H9 (cell line): ENCODE results near the gene ERAS. TPM values are rescaled to one million over a fixed set of nuclear protein-coding genes. Genes with fewer than 3 reads are reported as not detected.

Source experiments
- DNase-seq: peaks from one replicate; pipeline ENCODE4 v3.0.0-alpha.2; 2017
- H2AFZ ChIP-seq: one replicate; pipeline ENCODE4 v1.6.1; 2013; ENCODE audit warnings: mild to moderate bottlenecking, low read length, control low read depth, moderate library complexity
- H2AK5ac ChIP-seq: 2 replicates; pipeline ENCODE4 v1.6.1; 2013; ENCODE audit warnings: low read length, control low read depth, mixed read lengths; ENCODE audit not compliant: insufficient read length
- H2BK120ac ChIP-seq: one replicate; pipeline ENCODE4 v1.6.1; 2013; ENCODE audit warnings: low read depth, mild to moderate bottlenecking, low read length, control low read depth, inconsistent platforms; ENCODE audit not compliant: poor library complexity, severe bottlenecking
- H2BK12ac ChIP-seq: 2 replicates; pipeline ENCODE4 v1.6.1; 2013; ENCODE audit warnings: low read length, control low read depth, mixed read lengths, low read depth; ENCODE audit not compliant: insufficient read length
- H2BK15ac ChIP-seq: 2 replicates; pipeline ENCODE4 v1.6.1; 2013; ENCODE audit warnings: low read depth, low read length, control low read depth
- H2BK20ac ChIP-seq: one replicate; pipeline ENCODE4 v1.6.1; 2013; ENCODE audit warnings: low read depth, mild to moderate bottlenecking, low read length, control low read depth, inconsistent platforms; ENCODE audit not compliant: poor library complexity, severe bottlenecking
- H2BK5ac ChIP-seq: 2 replicates; pipeline ENCODE4 v1.6.1; 2013; ENCODE audit warnings: low read length, control low read depth, mixed read lengths; ENCODE audit not compliant: insufficient read length
- H3K14ac ChIP-seq: 2 replicates; pipeline ENCODE4 v1.6.1; 2013; ENCODE audit warnings: low read length, control low read depth; ENCODE audit not compliant: insufficient read depth
- H3K18ac ChIP-seq: 2 replicates; pipeline ENCODE4 v1.6.1; 2013; ENCODE audit warnings: low read depth, mild to moderate bottlenecking, mixed read lengths, low read length, control low read depth; ENCODE audit not compliant: insufficient read length
- H3K23ac ChIP-seq: 2 replicates; pipeline ENCODE4 v1.6.1; 2013; ENCODE audit warnings: low read length, control low read depth, mixed read lengths, low read depth; ENCODE audit not compliant: insufficient read length
- H3K23me2 ChIP-seq: 2 replicates; pipeline ENCODE4 v1.6.1; 2013; ENCODE audit warnings: low read depth, mild to moderate bottlenecking, mixed read lengths, low read length, control low read depth; ENCODE audit not compliant: insufficient read length, poor library complexity, severe bottlenecking
- H3K27ac ChIP-seq: 2 replicates; pipeline ENCODE4 v1.5.1; 2013; ENCODE audit warnings: low read length, control low read depth, mixed read lengths, low read depth; ENCODE audit not compliant: insufficient read length
- H3K27me3 ChIP-seq: 2 replicates; pipeline ENCODE4 v1.6.1; 2013; ENCODE audit warnings: low read length, control low read depth, inconsistent platforms; ENCODE audit not compliant: insufficient read depth
- H3K4ac ChIP-seq: 2 replicates; pipeline ENCODE4 v1.6.1; 2013; ENCODE audit warnings: low read depth, mild to moderate bottlenecking, control low read depth, inconsistent platforms, low read length, moderate library complexity
- H3K4me1 ChIP-seq: 2 replicates; pipeline ENCODE4 v1.6.1; 2013; ENCODE audit warnings: low read length, control low read depth, inconsistent platforms; ENCODE audit not compliant: insufficient read depth
- H3K4me2 ChIP-seq: 2 replicates; pipeline ENCODE4 v1.6.1; 2013; ENCODE audit warnings: low read length, control low read depth, mixed read lengths; ENCODE audit not compliant: insufficient read length, insufficient read depth
- H3K56ac ChIP-seq: 2 replicates; pipeline ENCODE4 v1.6.1; 2013; ENCODE audit warnings: low read depth, mild to moderate bottlenecking, mixed read lengths, low read length, control low read depth; ENCODE audit not compliant: insufficient read length
- H3K79me1 ChIP-seq: 2 replicates; pipeline ENCODE4 v1.6.1; 2013; ENCODE audit warnings: low read depth, mild to moderate bottlenecking, moderate library complexity, low read length, control low read depth, inconsistent platforms; ENCODE audit not compliant: insufficient read depth, poor library complexity, severe bottlenecking
- H3K79me2 ChIP-seq: 2 replicates; pipeline ENCODE4 v1.6.1; 2013; ENCODE audit warnings: low read length, control low read depth, inconsistent platforms; ENCODE audit not compliant: insufficient read depth
- H3K9ac ChIP-seq: 2 replicates; pipeline ENCODE4 v1.6.1; 2013; ENCODE audit warnings: low read length, control low read depth, mixed read lengths; ENCODE audit not compliant: insufficient read length; ENCODE audit errors: extremely low read depth
- H3K9me3 ChIP-seq: one replicate; pipeline ENCODE4 v1.6.1; 2013; ENCODE audit warnings: low read depth, low read length, inconsistent platforms; ENCODE audit not compliant: control insufficient read depth
- H3T11ph ChIP-seq: one replicate; pipeline ENCODE4 v1.6.1; 2013; ENCODE audit warnings: mild to moderate bottlenecking, low read length, control low read depth, inconsistent platforms
- H4K20me1 ChIP-seq: one replicate; pipeline ENCODE4 v1.6.1; 2013; ENCODE audit not compliant: control insufficient read depth, insufficient read length, insufficient read depth
- H4K5ac ChIP-seq: 2 replicates; pipeline ENCODE4 v1.6.1; 2013; ENCODE audit warnings: low read depth, mild to moderate bottlenecking, mixed read lengths, low read length, control low read depth; ENCODE audit not compliant: insufficient read length
- H4K8ac ChIP-seq: replicated peaks from 2 replicates; pipeline ENCODE4 v1.6.1; 2013; ENCODE audit warnings: low read length, control low read depth, mixed read lengths, low read depth; ENCODE audit not compliant: insufficient read length
- H4K91ac ChIP-seq: 2 replicates; pipeline ENCODE4 v1.6.1; 2013; ENCODE audit warnings: low read depth, mild to moderate bottlenecking, moderate library complexity, mixed read lengths, low read length, control low read depth; ENCODE audit not compliant: insufficient read length
- H3K27ac Mint-ChIP-seq, 3 experiments: 2 replicates in 2 of 3; 3 replicates in 1 of 3; pipeline ENCODE4 v1.8.0; 2020 to 2021; ENCODE audit warnings: mixed read lengths in 3 of 3, mild to moderate bottlenecking in 1 of 3, moderate library complexity in 1 of 3
- H3K27me3 Mint-ChIP-seq: 2 replicates; pipeline ENCODE4 v1.8.0; 2021; ENCODE audit warnings: low read depth, mild to moderate bottlenecking, moderate library complexity, mixed read lengths
- H3K36me3 Mint-ChIP-seq, 3 experiments: 2 replicates in 2 of 3; 3 replicates in 1 of 3; pipeline ENCODE4 v1.8.0; 2020 to 2021; ENCODE audit warnings: low read depth in 3 of 3, mixed read lengths in 3 of 3; ENCODE audit not compliant: insufficient read depth in 1 of 3
- H3K4me1 Mint-ChIP-seq, 2 experiments: 2 replicates each; pipeline ENCODE4 v1.8.0; 2020; ENCODE audit warnings: mixed read lengths in 2 of 2
- H3K4me3 Mint-ChIP-seq, 2 experiments: 2 replicates in 1 of 2; 3 replicates in 1 of 2; pipeline ENCODE4 v1.8.0; 2020 to 2021; ENCODE audit warnings: mild to moderate bottlenecking in 2 of 2, mixed read lengths in 2 of 2, moderate library complexity in 1 of 2
- H3K9me3 Mint-ChIP-seq, 2 experiments: 2 replicates in 1 of 2; 3 replicates in 1 of 2; pipeline ENCODE4 v1.8.0; 2020; ENCODE audit warnings: mild to moderate bottlenecking in 2 of 2, mixed read lengths in 2 of 2, moderate library complexity in 1 of 2
- CTCF ChIP-seq: fragments of 200-600 bp; sonication (generic); conservative IDR thresholded peaks from 3 replicates; pipeline ENCODE4 v1.8.0; 2021; ENCODE audit warnings: antibody characterized with exemption, mild to moderate bottlenecking
- WGBS: extraction: QIAGEN DNeasy Blood & Tissue Kit; methylation state at CpG from one replicate; pipeline ENCODE4 v1.1.7; 2013; ENCODE audit warnings: missing lambda C conversion rate, low lambda C conversion rate, mixed read lengths; ENCODE audit not compliant: insufficient read length; ENCODE audit errors: extremely low coverage; 5-methylcytosine and 5-hydroxymethylcytosine counted together
- total RNA-seq: library from RNA; stranded (reverse); gene quantifications from 2 replicates; pipeline ENCODE4 v1.2.1, GENCODE V29; 2021

The ERAS gene
- total RNA-seq, 1 experiment from 2014 or later = not detected

GRCh38 chrX:48793935-48794334, 32.4 kb upstream of the ERAS start:
- DNase-seq = no peak
- peaks cover 68 to 76% of the 10 kb centered on the region in 2 experiments for H3K9me3 Mint-ChIP-seq
- H4K20me1 ChIP-seq = no peaks in the 10 kb centered on the region

More at GRCh38 chrX:48793935-48794334, 32.4 kb upstream of the ERAS start:
- Histone ChIP-seq H3K56ac (no peak overlapping the region), H4K91ac (no peak overlapping the region), H2BK5ac (no peak overlapping the region), H3K14ac (no peak overlapping the region), H3K4me1 (no peaks in the 10 kb centered on the region), H3K23me2 (no peaks in the 10 kb centered on the region), H4K8ac (no peak overlapping the region), H2BK120ac (no peak overlapping the region), H3K18ac (no peak overlapping the region), H3K79me2 (no peaks in the 10 kb centered on the region), H4K5ac (no peak overlapping the region), H3K27ac (no peak overlapping the region), H2BK20ac (no peak overlapping the region), H2AK5ac (no peak overlapping the region), H3K4me2 (no peak overlapping the region), H3K4ac (no peak overlapping the region), H3K23ac (no peak overlapping the region), H2BK15ac (no peak overlapping the region), H3K79me1 (no peaks in the 10 kb centered on the region), H2BK12ac (no peak overlapping the region), H2AFZ (no peak overlapping the region), H3K9me3 (peaks cover 10% of the 10 kb centered on the region), H3K27me3 (no peaks in the 10 kb centered on the region), H3K9ac (no peak overlapping the region), H3T11ph (no peak overlapping the region)
- TF ChIP-seq CTCF = no peak
- Mint-ChIP-seq H3K27me3 (peaks cover 3% of the 10 kb centered on the region; the same call in 1 of the 2 replicates), H3K27ac (no peak overlapping the region), H3K4me3 (no peak overlapping the region), H3K4me1 (no peaks in the 10 kb centered on the region), H3K36me3 (peaks cover 0 to 7% (median 4%) of the 10 kb centered on the region in 3 experiments; a peak in 5 of 7 replicates)
- no CpG with 5 or more reads among the region's 4 CpGs for WGBS
